HG03342 (cell line): ENCODE data around the gene XAGE1A.
"Not testable (repeated sequence)": the region's sequence is repeated elsewhere in the genome, so short reads cannot be mapped to it uniquely, and the experiment has no call there.

ENCODE experiments used
- ATAC-seq: cut with Tn5 transposase; IDR thresholded peaks from one replicate; pipeline ENCODE4 v1.9.1; 2021; ENCODE audit warnings: mild to moderate bottlenecking, moderate library complexity; ENCODE audit not compliant: unreplicated experiment

Gene XAGE1A

GRCh38 chrX:52495545-52496418 is at the start of gene XAGE1A:
Gene XAGE1A (plus strand): TSS chrX:52495808. CDS start chrX:52497362, 1,554 bp downstream.
- not testable (repeated sequence) for ATAC-seq

GRCh38 chrX:52452031-52452430 is 43.6 kb upstream of the XAGE1A start:
- ATAC-seq = not testable (repeated sequence)

GRCh38 chrX:52471301-52471700 is 24.3 kb upstream of the XAGE1A start:
- not testable (repeated sequence) for ATAC-seq

GRCh38 chrX:52496419-52496772 is 788 bp downstream of the XAGE1A start:
- ATAC-seq = not testable (repeated sequence)

GRCh38 chrX:52501362-52501761 is 5.8 kb downstream of the XAGE1A start:
- not testable (repeated sequence) for ATAC-seq

- no peak for ATAC-seq
These were observed 8.9 kb downstream of the XAGE1A start for GRCh38 chrX:52504551-52504950.

GRCh38 chrX:52507331-52507730 is 11.7 kb downstream of the XAGE1A start:
- no peak for ATAC-seq

GRCh38 chrX:52509916-52510315 is 14.3 kb downstream of the XAGE1A start:
- ATAC-seq = no peak

GRCh38 chrX:52511126-52511525 is 15.5 kb downstream of the XAGE1A start:
- ATAC-seq = not testable (repeated sequence)

GRCh38 chrX:52516110-52516986 is 20.7 kb downstream of the XAGE1A start:
- not testable (repeated sequence) for ATAC-seq

GRCh38 chrX:52516987-52517325 is 21.3 kb downstream of the XAGE1A start, which contains the start of gene XAGE1B:
Gene XAGE1B (minus strand): TSS chrX:52517063. CDS start chrX:52515527, 1,536 bp downstream.
- ATAC-seq = not testable (repeated sequence)

- ATAC-seq = not testable (repeated sequence)
These were observed 45.4 kb downstream of the XAGE1A start for GRCh38 chrX:52541051-52541450.

GRCh38 chrX:52542311-52542710 is 46.7 kb downstream of the XAGE1A start:
- no peak for ATAC-seq

- ATAC-seq = no peak
These were observed 48.7 kb downstream of the XAGE1A start for GRCh38 chrX:52544147-52544840.

GRCh38 chrX:52548769-52549168 is 53.2 kb downstream of the XAGE1A start:
- ATAC-seq = not testable (repeated sequence)
